Dedifferentiated amniotic fluid mesenchymal stem cell (primary cell): Measurements from ENCODE around the gene CDH4.

Experiments
- DNase-seq: peaks from one replicate; pipeline ENCODE4 v3.0.0-alpha.2; 2016; ENCODE audit errors: extremely low spot score

CDH4 gene

DNA sequence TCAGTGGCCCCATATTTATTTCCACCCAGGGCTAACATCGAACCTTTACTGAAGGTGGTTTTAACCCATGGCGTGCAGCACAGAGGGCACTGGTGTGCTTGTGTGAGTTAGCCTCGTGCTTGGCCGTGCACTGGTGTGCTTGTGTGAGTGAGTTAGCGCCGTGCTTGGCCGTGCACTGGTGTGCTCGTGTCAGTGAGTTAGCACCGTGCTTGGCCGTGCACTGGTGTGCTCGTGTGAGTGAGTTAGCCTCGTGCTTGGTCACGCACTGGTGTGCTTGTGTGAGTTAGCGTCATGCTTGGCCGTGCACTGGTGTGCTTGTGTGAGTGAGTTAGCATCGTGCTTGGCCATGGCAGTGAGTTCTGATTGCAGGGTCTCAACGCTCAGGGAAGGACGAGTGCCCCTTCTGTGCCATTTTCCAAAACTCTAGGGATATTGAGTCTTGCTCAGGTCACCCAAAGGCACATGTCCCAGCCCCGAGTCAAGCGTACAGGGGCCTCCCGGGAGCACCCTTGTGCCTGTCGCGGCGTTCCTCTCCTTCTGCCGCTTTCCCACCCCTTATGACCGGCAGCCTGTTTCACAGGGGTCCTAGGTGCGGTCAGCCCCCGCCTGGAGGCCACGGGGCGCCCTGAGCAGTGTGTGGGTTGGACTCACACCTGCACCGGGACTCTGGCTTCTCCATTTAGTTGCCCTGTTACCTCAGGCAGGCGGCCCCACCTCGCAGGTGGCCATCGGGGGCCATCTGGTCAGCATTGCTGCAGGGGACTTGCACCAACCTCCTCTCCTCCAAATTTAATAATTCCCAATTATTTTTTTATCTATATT lies 399.1 kb downstream of the CDH4 start:
- no peak for DNase-seq

DNA sequence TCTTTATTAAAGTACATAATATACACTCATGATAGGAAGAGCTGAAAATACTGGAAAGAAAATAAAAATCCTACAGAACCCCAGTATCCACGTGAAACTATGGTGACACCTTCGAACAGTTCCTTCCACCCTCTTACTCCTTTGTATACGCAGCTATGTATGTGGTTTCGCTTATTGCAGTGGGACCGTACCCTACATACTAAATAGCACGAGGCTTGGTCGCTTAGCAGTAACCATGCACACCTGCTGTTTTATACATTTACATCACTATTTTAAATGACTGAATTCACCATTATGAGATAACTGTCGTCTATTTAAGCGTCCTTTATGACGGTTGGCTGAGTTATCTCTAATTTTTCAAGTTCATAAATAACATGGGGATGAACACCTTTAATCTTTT lies 400.1 kb downstream of the CDH4 start:
- no peak for DNase-seq

GRCh38 chr20:61654726-61655125 lies 402.7 kb downstream of the CDH4 start:
- no peak for DNase-seq

DNA sequence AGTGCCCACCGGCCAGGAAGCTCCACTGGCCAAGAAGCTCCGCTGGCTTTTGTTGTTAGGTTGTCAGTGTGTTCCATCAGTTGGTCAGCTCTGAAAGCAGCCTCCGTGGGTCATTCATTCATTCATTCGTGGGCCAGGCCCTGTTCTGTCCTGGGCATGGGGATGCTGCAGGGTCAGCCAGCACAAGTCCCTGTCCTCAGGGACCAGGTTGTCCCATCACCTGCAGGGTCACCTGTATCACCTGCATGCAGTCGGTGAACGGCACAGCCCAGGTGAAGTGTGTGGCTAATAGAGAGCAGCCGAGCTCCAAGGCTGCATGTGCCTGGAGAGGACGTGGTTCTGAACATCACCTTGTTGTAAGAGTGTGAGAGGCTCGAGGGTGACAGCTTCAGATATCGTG lies 403.5 kb downstream of the CDH4 start:
- no peak for DNase-seq

DNA sequence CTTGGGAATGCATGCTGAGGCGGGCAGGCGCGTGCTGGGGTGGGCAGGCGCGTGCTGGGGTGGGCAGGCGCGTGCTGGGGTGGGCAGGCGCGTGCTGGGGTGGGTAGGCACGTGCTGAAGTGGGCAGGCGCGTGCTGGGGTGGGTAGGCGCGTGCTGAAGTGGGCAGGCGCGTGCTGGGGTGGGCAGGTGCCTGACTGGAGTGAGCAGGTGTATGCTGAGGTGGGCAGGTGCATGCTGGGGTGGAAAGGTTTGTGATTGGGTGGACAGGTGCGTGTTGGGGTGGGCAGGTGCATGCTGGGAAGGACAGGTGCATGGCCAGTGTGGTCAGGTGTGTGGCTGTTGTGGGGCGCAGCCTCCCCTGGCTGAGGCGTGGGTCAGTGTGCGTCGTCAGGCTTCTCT lies 404.1 kb downstream of the CDH4 start:
- no peak for DNase-seq

DNA sequence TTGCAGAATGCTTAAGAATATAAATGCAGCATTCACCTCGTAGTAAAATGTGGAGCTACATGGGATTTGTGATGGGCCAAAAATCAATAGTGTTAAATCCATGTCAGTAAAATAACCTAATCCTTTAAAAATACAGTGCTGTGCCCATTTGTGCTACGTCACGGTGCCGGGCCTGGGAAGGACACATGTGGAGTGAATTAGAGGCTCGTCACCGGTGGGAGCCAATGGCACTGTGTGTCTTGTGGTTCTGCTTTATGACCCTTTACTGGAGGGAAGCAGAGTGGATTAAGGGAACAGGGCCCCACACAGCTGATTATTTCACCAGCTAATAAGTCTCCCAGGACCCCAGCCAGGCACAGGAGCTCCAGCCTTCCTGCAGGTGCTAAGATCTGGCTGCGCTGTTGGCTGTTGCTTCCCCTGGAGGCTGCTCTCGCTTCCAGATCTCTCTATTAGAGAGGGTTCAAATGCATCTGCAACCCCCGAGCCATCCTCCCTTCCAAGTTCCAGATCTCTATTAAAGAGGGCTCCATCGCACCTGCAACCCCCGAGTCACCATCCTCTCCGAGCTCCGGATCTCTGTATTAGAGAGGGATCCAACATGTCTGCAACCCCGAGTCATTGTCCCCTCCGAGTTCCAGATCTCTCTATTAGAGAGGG lies 405.8 kb downstream of the CDH4 start:
- DNase-seq = no peak

DNA sequence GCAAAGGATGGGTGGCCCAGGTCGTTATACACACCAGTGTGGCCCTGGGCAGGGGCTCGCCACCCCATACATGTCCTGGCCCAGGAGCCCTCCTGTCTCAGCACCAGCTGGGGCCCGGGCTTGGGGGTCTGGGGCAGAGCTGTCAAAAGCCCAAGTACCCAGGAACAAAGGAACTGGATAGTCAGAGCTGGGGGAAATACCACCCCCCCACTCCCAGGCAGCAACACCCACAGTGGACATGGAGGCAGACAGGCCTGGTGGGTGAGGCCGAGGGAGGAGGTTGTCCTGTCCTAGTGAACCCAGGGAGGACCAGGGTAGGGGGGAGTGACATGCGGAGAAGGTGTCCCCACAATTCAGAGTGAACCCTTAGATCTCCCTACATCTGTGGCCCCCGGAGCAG lies 406.5 kb downstream of the CDH4 start:
- no peak for DNase-seq

DNA sequence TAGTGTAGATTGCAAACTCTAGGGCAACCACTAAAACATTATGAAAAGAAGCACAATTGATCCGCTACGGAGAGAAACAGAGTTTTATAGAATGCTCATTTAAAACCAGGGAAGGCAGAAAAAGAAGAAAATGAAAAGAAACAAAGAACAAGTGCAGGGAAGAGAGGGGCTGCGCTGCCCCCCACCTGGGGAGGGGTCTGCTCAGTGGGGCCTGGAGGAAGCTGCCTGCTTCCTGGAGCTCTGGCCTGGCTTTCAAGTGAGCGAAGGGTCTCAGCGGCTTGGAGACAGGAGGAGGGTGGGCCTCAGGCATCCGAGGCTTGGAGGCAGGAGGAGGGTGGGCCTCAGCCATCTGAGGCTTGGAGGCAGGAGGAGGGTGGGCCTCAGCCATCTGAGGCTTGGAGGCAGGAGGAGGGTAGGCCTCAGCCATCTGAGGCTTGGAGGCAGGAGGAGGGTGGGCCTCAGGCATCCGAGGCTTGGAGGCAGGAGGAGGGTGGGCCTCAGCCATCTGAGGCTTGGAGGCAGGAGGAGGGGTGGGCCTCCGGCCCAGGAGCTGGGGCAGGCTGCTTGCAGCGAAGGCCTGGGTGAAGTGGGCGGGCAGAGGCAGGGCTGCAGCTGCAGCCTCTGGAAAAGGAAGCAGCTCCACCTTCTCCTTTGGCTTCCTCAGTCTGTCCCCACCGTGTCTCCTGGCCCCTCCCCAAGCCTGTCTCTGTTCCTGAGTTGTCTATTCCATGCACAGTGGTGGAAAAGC lies 407.4 kb downstream of the CDH4 start:
- DNase-seq = no peak

GRCh38 chr20:61659994-61660346 lies 407.9 kb downstream of the CDH4 start:
- no peak for DNase-seq

DNA sequence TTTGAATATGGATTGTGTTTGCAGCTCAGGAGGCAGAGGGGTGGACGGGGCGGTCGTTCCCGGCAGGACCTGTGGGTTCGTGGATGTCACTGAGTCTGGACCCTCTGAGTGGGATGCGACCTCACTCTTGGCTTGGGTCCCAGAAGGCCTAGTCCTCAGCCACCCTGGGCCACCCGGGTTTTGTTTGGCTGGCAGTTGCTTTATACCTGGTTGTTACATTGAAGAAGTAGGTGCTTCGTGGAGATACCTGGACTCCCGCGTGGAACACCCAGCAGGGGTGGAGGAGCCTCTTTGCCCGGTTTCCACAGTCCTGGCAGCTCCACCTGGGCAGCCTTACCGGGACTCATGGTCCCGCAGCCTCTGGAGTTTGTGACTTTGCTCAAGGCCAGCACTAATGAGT lies 408.5 kb downstream of the CDH4 start:
- no peak for DNase-seq

DNA sequence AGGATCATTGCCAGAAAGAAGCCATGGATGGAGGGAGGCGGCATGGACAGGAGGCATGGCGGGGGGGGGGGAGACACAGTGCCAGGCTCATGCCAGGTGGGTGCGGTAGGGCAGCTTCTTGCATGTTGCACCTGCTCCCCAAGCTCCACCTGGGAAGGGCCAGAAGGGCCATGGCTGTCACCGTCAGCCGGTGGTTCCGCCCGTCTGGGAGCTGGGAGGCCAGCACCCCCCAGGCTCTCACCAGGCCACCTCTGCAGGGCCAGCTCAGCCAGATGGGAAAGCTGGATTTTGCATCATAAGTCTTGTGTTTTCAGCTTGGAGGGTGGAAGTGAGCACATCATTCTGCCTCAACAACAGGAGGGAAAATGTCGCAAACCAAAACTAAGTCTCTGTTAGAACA lies 409.0 kb downstream of the CDH4 start:
- DNase-seq = no peak

DNA sequence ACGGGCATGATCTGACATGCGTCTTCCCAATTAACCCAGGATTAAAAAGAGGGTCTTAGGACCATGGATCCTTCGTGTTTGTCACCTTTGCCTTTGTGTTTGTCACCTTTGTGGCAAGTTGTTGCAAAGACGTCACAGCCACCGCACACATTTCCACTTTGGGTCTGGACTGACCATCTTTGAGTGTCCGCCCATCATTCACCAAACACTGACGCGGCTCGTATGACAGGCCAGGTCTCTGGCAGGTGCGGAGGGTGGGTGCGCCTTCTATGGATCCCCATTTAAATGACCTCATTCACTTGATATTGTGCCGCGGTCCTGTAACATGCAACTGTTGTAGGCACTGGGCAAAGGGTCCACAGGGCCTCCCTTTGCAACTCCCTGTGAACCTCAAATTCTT lies 409.5 kb downstream of the CDH4 start:
- DNase-seq = no peak

DNA sequence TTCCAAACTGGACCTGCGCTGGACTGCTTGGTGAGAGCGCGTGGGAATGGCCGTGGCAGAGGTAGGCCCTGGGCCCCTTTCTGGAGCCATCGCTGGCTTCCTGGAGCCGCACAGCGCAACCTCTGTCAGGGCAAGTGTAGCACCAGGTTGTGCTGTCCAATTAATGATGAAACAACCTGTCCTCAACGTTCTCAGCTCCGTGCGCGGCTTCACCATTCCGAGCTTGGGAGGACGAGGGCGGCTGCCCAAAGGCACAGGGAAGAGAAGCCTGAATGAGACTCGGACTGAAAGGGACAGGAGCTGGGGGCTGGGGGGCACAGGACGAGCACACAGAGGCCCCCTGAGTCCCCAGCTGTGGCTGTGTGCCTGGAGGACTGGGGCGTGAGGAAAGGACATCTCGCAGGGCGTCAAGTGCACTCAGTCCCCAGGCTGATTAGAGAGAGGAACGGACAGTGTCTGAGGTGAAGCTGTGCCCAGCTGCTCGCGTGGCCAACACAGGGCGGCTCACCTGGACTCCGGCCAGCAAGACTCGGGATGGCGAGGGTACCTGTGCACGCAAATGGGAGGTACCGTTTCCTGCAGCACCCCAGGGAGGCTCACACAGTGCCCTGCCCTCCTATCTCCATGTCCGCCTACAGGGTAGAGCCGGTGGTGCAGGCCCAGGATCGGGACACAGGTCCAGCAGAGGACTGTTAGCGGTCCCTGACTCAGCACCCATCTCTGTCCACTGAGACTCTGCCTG lies 410.3 kb downstream of the CDH4 start:
- DNase-seq = no peak

GRCh38 chr20:61662968-61663331 lies 410.9 kb downstream of the CDH4 start:
- DNase-seq = no peak

DNA sequence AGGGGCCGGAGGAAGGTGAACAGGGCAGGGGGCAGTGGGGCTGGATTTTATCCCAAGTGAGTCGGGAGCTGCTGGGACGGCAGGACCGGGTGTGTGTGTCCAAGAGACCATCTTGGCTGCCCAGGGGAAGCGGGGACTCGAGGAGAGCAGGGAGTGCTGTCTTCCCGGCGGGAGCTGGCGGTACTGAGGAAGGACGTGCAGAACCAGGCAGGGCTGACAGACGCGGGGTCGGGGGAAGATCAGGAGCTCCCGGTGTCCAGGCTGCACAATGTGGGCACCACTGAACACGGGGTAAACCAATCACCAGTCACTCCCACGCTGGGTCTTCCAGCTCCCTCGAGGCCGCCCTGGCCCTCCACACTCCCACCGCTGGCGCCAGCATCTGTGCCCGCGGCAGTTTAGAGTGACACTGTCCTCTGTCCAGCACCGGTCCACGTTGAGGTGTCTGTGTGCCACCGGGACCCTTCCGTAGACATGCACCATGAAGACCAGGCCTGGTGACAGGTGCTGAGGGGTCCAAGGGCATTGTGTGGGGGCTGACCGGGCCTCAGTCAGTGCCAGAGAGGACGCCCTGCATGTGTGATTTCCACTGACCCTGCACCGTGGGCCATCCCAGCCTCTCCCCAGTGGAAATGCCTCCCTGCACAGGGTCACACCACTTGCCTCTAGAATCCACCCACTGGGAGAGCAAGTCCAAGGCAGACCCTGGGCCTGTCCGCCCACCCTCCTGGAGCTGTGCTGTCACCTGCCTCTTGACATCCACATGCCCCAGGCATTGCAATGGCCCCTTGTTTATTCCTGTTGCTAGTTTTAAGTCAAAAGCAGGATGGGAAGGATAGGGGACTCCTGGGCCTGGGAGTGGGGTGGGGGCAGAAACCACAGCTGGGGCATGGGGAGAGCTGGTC lies 411.7 kb downstream of the CDH4 start:
- DNase-seq = no peak

DNA sequence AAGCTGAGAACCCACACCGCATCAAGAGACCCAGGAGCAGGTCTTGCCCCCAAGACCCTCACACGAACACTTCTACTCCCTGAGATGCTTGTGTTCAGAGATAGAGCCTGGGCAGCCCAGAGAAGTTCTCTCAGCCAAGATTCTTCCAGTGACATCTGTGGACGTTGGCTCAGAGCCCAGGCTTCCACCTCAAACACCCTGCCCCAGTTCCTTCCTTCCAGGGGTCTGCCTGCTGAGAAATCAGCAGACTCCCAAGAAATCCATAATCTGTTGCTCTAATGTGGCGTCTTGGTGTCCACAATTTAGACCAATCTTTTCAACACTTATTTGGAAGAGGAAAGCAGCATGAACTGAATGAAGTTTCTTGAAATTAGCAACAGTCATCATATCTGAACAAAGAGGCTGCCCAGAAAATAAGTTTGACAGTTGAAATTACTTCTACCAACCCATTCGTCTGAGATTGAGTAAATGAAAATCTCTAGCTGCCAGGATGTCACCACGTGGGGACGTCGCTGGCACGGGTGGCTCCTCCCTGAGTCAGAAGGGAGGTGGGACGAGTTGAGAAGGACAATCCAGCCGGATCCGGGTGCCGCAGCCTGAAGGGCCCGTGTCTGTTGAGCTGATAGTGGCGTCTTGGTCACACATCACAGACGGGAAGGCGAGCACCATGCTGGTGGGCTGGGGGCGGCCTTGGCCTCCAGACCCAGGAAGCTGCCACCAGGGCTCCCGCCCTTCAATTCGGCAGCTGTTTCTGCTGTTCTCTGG lies 412.7 kb downstream of the CDH4 start:
- DNase-seq = no peak

- DNase-seq = no peak
These were observed 413.7 kb downstream of the CDH4 start for GRCh38 chr20:61665528-61666470.

GRCh38 chr20:61666471-61666832 lies 414.4 kb downstream of the CDH4 start:
- DNase-seq = no peak

DNA sequence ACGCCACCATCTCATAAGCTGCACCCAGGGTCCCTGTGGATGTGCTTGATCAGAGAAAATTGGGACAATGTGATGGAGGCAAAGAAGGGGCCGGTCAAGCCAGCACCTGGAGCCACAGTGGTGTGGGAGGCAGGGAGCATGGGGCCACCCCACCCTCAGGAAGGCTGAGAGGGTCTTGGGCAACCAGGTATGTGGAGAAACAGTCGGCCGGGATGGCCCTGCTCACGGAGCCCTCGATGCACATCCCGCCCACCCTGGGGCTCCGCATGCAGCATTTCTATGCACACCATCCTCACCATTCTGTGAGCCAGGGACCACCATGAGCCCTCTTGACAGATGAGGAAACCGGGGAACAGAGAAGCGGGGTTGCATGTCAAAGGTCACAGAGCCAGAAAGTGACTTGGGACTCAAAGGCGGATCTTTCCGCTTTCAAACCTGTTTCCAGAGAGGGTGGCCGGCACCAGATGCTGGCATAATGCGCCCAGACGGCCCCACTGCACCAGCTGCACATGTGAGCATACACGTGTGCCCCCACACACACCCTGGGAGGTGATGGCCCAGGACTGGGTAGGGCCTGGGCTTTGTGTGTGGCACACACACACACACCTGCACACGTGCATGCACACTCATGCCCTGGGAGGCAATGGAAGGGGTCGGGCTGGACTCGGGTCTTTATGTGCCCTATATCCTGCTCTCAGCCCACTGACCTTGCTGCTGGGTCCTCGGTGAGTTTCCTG lies 415.2 kb downstream of the CDH4 start:
- DNase-seq = no peak
